ENCODE measurements around the gene TCTN1. TPM values are rescaled to one million over a fixed set of nuclear protein-coding genes. Genes with fewer than 3 reads are reported as not detected.

Gene TCTN1
- total RNA-seq, 1 experiment from 2014 or later = 58.3 TPM

GRCh38 chr12:110670161-110670701 lies 56.3 kb downstream of the TCTN1 start:
- Histone ChIP-seq H3K9me3 (ENCODE audit: insufficient read depth, low read depth) (no peaks in the 10 kb centered on the region), H3K4me2 (no peak overlapping the region), H3K4me1 (replicated peaks; ENCODE audit: insufficient read depth) (no peaks in the 10 kb centered on the region), H3K4me3 (no peak overlapping the region), H2AFZ (no peak overlapping the region), H3K27ac (no peak overlapping the region), H3K79me2 (ENCODE audit: low read depth) (no peaks in the 10 kb centered on the region), H3K9me2 (ENCODE audit: insufficient read depth) (no peaks in the 10 kb centered on the region), H3K27me3 (ENCODE audit: insufficient read depth, low read depth) (no peaks in the 10 kb centered on the region; the same call in 1 of the 2 replicates), H4K20me1 (ENCODE audit: insufficient read depth) (no peaks in the 10 kb centered on the region), H3K36me3 (ENCODE audit: low read depth) (no peaks in the 10 kb centered on the region), H3F3A (ENCODE audit: insufficient read depth, low read depth) (no peaks in the 10 kb centered on the region)
- intact Hi-C loops (cut with micrococcal nuclease; ENCODE audit: unreplicated experiment) = no loop called here
- TF ChIP-seq CTCF (conservative IDR thresholded peaks at IDR 0.05) (no peak), EZH2 (IDR thresholded peaks at IDR 0.05; ENCODE audit: low read depth) (no peak)
- ChIA-PET POLR2A (ENCODE audit: unreplicated experiment) (interaction anchor here (0.7 kb wide), 1 partner anchor 50 kb away, joined by 5 read pairs; no protein-coding TSS in a partner anchor), CTCF (no interaction called here)
- no TSS peak for BruUV-seq (replicated peaks)
- no peak for DNase-seq

- no peak for TF ChIP-seq EZH2 (IDR thresholded peaks at IDR 0.05; ENCODE audit: low read depth)
- no peak for TF ChIP-seq CTCF (conservative IDR thresholded peaks at IDR 0.05)
- H2AFZ ChIP-seq = no peak overlapping the region
- CTCF ChIA-PET = no interaction called here
- no peaks in the 10 kb centered on the region for H3K79me2 ChIP-seq (ENCODE audit: low read depth)
- H3K27ac ChIP-seq = no peak overlapping the region
- no TSS peak for BruUV-seq (replicated peaks)
- H3K36me3 ChIP-seq (ENCODE audit: low read depth) = no peaks in the 10 kb centered on the region
- intact Hi-C loops (cut with micrococcal nuclease; ENCODE audit: unreplicated experiment) = no loop called here
- no peak overlapping the region for H3K4me2 ChIP-seq
- no peak overlapping the region for H3K4me3 ChIP-seq
- no peaks in the 10 kb centered on the region for H4K20me1 ChIP-seq (ENCODE audit: insufficient read depth)
- H3K4me1 ChIP-seq (replicated peaks; ENCODE audit: insufficient read depth) = no peaks in the 10 kb centered on the region
- POLR2A ChIA-PET (ENCODE audit: unreplicated experiment) = no interaction called here
- DNase-seq = no peak
- no peaks in the 10 kb centered on the region for H3K9me2 ChIP-seq (ENCODE audit: insufficient read depth)
- H3K27me3 ChIP-seq (ENCODE audit: insufficient read depth, low read depth) = 0 out of 2 replicates have a peak, but pooled peaks cover 3% of the 10 kb centered on the region
- H3F3A ChIP-seq (ENCODE audit: insufficient read depth, low read depth) = no peaks in the 10 kb centered on the region
- H3K9me3 ChIP-seq (ENCODE audit: insufficient read depth, low read depth) = no peaks in the 10 kb centered on the region
Measured at GRCh38 chr12:110676171-110676570, 62.2 kb downstream of the TCTN1 start.

- Histone ChIP-seq H4K20me1 (ENCODE audit: insufficient read depth) (no peaks in the 10 kb centered on the region), H3F3A (ENCODE audit: insufficient read depth, low read depth) (no peaks in the 10 kb centered on the region), H3K4me3 (no peak overlapping the region), H3K27me3 (ENCODE audit: insufficient read depth, low read depth) (0 out of 2 replicates have a peak, but pooled peaks cover 3% of the 10 kb centered on the region), H3K4me1 (replicated peaks; ENCODE audit: insufficient read depth) (no peaks in the 10 kb centered on the region), H3K79me2 (ENCODE audit: low read depth) (no peaks in the 10 kb centered on the region), H3K9me2 (ENCODE audit: insufficient read depth) (no peaks in the 10 kb centered on the region), H3K4me2 (no peak overlapping the region), H2AFZ (no peak overlapping the region), H3K27ac (no peak overlapping the region), H3K9me3 (ENCODE audit: insufficient read depth, low read depth) (no peaks in the 10 kb centered on the region), H3K36me3 (ENCODE audit: low read depth) (no peaks in the 10 kb centered on the region)
- no TSS peak for BruUV-seq (replicated peaks)
- POLR2A ChIA-PET (ENCODE audit: unreplicated experiment) = no interaction called here
- CTCF ChIA-PET = no interaction called here
- DNase-seq = no peak
- TF ChIP-seq CTCF (conservative IDR thresholded peaks at IDR 0.05) (no peak), EZH2 (IDR thresholded peaks at IDR 0.05; ENCODE audit: low read depth) (no peak)
- intact Hi-C loops (cut with micrococcal nuclease; ENCODE audit: unreplicated experiment) = no loop called here
Measured at GRCh38 chr12:110677206-110677911, 63.4 kb downstream of the TCTN1 start.

Data from PC-9 (cell line).